C4-2B (cell line): ENCODE measurements around the gene HES5.

Source experiments
- ZFX ChIP-seq: fragments of 450-650 bp; IDR thresholded peaks from 2 replicates; pipeline ENCODE4 v1.6.1; 2017
- TF ChIP-seq, protein P1 (sequence below): fragments of 450-650 bp; conservative IDR thresholded peaks from 2 replicates; pipeline ENCODE4 v1.5.1; 2017; ENCODE audit warnings: mild to moderate bottlenecking

DNA sequence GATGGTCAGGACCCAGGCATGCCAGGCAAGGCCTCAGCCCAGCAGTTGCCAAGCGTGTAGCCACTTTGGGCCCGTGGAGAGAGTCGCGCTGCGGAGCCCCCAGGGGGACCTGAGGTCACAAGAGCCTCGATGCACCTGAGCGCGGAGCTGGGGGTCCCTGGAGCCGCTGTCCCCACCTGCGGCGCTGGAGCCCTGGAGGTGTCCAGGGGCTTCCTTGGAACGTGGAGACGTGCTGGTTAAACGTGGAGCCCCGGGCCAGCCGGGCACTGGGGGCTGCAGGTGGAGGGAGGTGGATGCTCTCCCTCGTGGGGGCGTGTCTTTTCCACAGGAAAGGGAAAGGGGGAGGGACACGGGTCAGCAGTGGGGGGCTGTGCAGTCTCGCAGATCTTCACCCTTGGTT is 50.9 kb downstream of the HES5 start:
- TF ChIP-seq, protein P1, sequence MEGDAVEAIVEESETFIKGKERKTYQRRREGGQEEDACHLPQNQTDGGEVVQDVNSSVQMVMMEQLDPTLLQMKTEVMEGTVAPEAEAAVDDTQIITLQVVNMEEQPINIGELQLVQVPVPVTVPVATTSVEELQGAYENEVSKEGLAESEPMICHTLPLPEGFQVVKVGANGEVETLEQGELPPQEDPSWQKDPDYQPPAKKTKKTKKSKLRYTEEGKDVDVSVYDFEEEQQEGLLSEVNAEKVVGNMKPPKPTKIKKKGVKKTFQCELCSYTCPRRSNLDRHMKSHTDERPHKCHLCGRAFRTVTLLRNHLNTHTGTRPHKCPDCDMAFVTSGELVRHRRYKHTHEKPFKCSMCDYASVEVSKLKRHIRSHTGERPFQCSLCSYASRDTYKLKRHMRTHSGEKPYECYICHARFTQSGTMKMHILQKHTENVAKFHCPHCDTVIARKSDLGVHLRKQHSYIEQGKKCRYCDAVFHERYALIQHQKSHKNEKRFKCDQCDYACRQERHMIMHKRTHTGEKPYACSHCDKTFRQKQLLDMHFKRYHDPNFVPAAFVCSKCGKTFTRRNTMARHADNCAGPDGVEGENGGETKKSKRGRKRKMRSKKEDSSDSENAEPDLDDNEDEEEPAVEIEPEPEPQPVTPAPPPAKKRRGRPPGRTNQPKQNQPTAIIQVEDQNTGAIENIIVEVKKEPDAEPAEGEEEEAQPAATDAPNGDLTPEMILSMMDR = no peak
- TF ChIP-seq ZFX = no peak
